PC-3 (cell line): ENCODE results near the gene SMARCA4. TPM values are rescaled to one million over a fixed set of nuclear protein-coding genes. Genes with fewer than 3 reads are reported as not detected.

Source experiments
- ATAC-seq: fragments of 200-7000 bp; cut with Tn5 transposase; 2 replicates; pipeline ENCODE4 v1.9.1; 2020; ENCODE audit warnings: mild to moderate bottlenecking, moderate library complexity
- BruUV-seq: library from RNA; stranded (reverse); fragments of 400-500 nt; replicated peaks from 2 replicates; lab custom pipeline; 2021; lab: Mats Ljungman, UMichigan
- CTCF ChIA-PET: fragments of 300-600 bp; sonication (Branson Sonifier 250); formaldehyde crosslinking; loops from one replicate; lab custom pipeline; 2022; ENCODE audit warnings: antibody characterized with exemption; lab: Charles Lee
- POLR2A ChIA-PET: fragments of 300-600 bp; sonication (Branson Sonifier 250); formaldehyde crosslinking; loops from one replicate; lab custom pipeline; 2022; ENCODE audit warnings: antibody characterized with exemption; ENCODE audit not compliant: unreplicated experiment; lab: Charles Lee
- DNase-seq: peaks from one replicate; pipeline ENCODE4 v3.0.0-alpha.2; 2015
- H2AFZ ChIP-seq: fragments of 300-600 bp; sonication (generic); 2 replicates; pipeline ENCODE4 v1.6.0; 2016; ENCODE audit warnings: antibody characterized with exemption, low read length
- H3F3A ChIP-seq: fragments of 300-600 bp; sonication (generic); one replicate; pipeline ENCODE4 v1.6.0; 2017; ENCODE audit warnings: antibody characterized with exemption, low read length, control low read depth, mild to moderate bottlenecking; ENCODE audit not compliant: unreplicated experiment
- H3K27ac ChIP-seq: fragments of 300-600 bp; sonication (generic); 2 replicates; pipeline ENCODE4 v1.5.1; 2016; ENCODE audit warnings: mild to moderate bottlenecking, low read length
- H3K27me3 ChIP-seq: fragments of 300-600 bp; sonication (generic); 2 replicates; pipeline ENCODE4 v1.6.1; 2016; ENCODE audit warnings: low read length, mixed read lengths
- H3K36me3 ChIP-seq: fragments of 300-600 bp; sonication (generic); 2 replicates; pipeline ENCODE4 v1.6.1; 2016; ENCODE audit warnings: low read depth, mixed run types, low read length, mixed read lengths
- H3K4me1 ChIP-seq: fragments of 300-600 bp; sonication (generic); 2 replicates; pipeline ENCODE4 v1.5.1; 2016; ENCODE audit warnings: low read length; ENCODE audit not compliant: insufficient read depth
- H3K4me2 ChIP-seq: fragments of 300-600 bp; sonication (generic); 2 replicates; pipeline ENCODE4 v1.6.0; 2016; ENCODE audit warnings: low read length
- H3K4me3 ChIP-seq: fragments of 300-600 bp; sonication (generic); 2 replicates; pipeline ENCODE4 v1.5.1; 2016; ENCODE audit warnings: mild to moderate bottlenecking, low read length, mixed read lengths
- H3K79me2 ChIP-seq: fragments of 300-600 bp; sonication (generic); 2 replicates; pipeline ENCODE4 v1.6.1; 2017; ENCODE audit warnings: low read length, mixed read lengths
- H3K9ac ChIP-seq: fragments of 300-600 bp; sonication (generic); 2 replicates; pipeline ENCODE4 v1.6.0; 2016; ENCODE audit warnings: mild to moderate bottlenecking, low read length
- H3K9me2 ChIP-seq: fragments of 300-600 bp; sonication (generic); replicated peaks from 2 replicates; pipeline ENCODE4 v1.6.1; 2016; ENCODE audit warnings: mixed run types, low read length, mixed read lengths
- H3K9me3 ChIP-seq: fragments of 300-600 bp; sonication (generic); 2 replicates; pipeline ENCODE4 v1.6.1; 2016; ENCODE audit warnings: low read length, mixed read lengths
- H4K20me1 ChIP-seq: fragments of 300-600 bp; sonication (generic); 2 replicates; pipeline ENCODE4 v1.6.1; 2016; ENCODE audit warnings: low read length, mixed read lengths
- CTCF ChIP-seq: fragments of 300-600 bp; sonication (generic); conservative IDR thresholded peaks from 2 replicates; pipeline ENCODE4 v1.5.1; 2017; ENCODE audit warnings: antibody characterized with exemption, low read depth, mild to moderate bottlenecking, low read length
- EZH2 ChIP-seq: fragments of 300-600 bp; sonication (generic); IDR thresholded peaks from one replicate; pipeline ENCODE4 v1.6.1; 2017; ENCODE audit warnings: antibody characterized with exemption, mild to moderate bottlenecking, low read length; ENCODE audit not compliant: unreplicated experiment
- EZH2phosphoT487 ChIP-seq: fragments of 300-600 bp; sonication (generic); IDR thresholded peaks from 2 replicates; pipeline ENCODE4 v1.6.1; 2018; ENCODE audit warnings: mild to moderate bottlenecking, antibody characterized with exemption, low read length, borderline replicate concordance
- intact Hi-C: fragments of 100-400 bp; cut with micrococcal nuclease; formaldehyde crosslinking; loops from 2 replicates; pipeline ENCODE4 v1.9.0; 2023
- total RNA-seq: library from RNA; depleted of rRNA; stranded (reverse); fragments of >200 nt; gene quantifications from 2 replicates; pipeline ENCODE4 v1.2.3, GENCODE V29; 2014

The SMARCA4 gene
- total RNA-seq, 1 experiment from 2014 or later = 197 TPM

- Histone ChIP-seq H3K4me2 (no peak overlapping the region), H2AFZ (no peak overlapping the region), H3K4me1 (no peaks in the 10 kb centered on the region), H3K36me3 (peaks cover 68% of the 10 kb centered on the region), H4K20me1 (no peaks in the 10 kb centered on the region), H3K9ac (no peak overlapping the region), H3K79me2 (no peaks in the 10 kb centered on the region), H3K4me3 (no peak overlapping the region), H3K27me3 (no peaks in the 10 kb centered on the region), H3F3A (no peaks in the 10 kb centered on the region), H3K9me3 (no peaks in the 10 kb centered on the region), H3K9me2 (no peaks in the 10 kb centered on the region), H3K27ac (no peak overlapping the region)
- BruUV-seq = no TSS peak
- intact Hi-C loops = no loop called here
- POLR2A ChIA-PET = no interaction called here
- CTCF ChIA-PET = no interaction called here
- DNase-seq = no peak
- no peak for ATAC-seq
- TF ChIP-seq EZH2phosphoT487 = no peak
- no peak for TF ChIP-seq EZH2
- no peak for TF ChIP-seq CTCF
Measured at GRCh38 chr19:11012507-11012906, 51.7 kb downstream of the SMARCA4 start.

GRCh38 chr19:11013771-11014170 is 52.9 kb downstream of the SMARCA4 start:
- no peak overlapping the region for H3K4me3 ChIP-seq
- H3K79me2 ChIP-seq = no peaks in the 10 kb centered on the region
- ChIA-PET CTCF (no interaction called here), POLR2A (no interaction called here)
- no peaks in the 10 kb centered on the region for H3K9me2 ChIP-seq
- no TSS peak for BruUV-seq
- H3K9me3 ChIP-seq = no peaks in the 10 kb centered on the region
- no peak overlapping the region for H2AFZ ChIP-seq
- no peak for DNase-seq
- peak; percentile 33; the same call in 1 of the 2 replicates for ATAC-seq
- no peak overlapping the region for H3K27ac ChIP-seq
- no peaks in the 10 kb centered on the region for H3F3A ChIP-seq
- no peak overlapping the region for H3K4me2 ChIP-seq
- no peaks in the 10 kb centered on the region for H4K20me1 ChIP-seq
- H3K4me1 ChIP-seq = no peaks in the 10 kb centered on the region
- H3K36me3 ChIP-seq = peaks cover 66% of the 10 kb centered on the region
- no peak overlapping the region for H3K9ac ChIP-seq
- TF ChIP-seq CTCF = no peak
- no peak for TF ChIP-seq EZH2
- TF ChIP-seq EZH2phosphoT487 = no peak
- intact Hi-C loops = no loop called here
- no peaks in the 10 kb centered on the region for H3K27me3 ChIP-seq

- no TSS peak for BruUV-seq
- H3K4me1 ChIP-seq = no peaks in the 10 kb centered on the region
- no peaks in the 10 kb centered on the region for H3K79me2 ChIP-seq
- H3K9me3 ChIP-seq = no peaks in the 10 kb centered on the region
- no peak overlapping the region for H3K27ac ChIP-seq
- ATAC-seq (peak; percentile 29; the same call in 1 of the 2 replicates), DNase-seq (no peak)
- no peak overlapping the region for H3K4me3 ChIP-seq
- peaks cover 65% of the 10 kb centered on the region for H3K36me3 ChIP-seq
- no peak overlapping the region for H3K4me2 ChIP-seq
- H3K9me2 ChIP-seq = no peaks in the 10 kb centered on the region
- no peaks in the 10 kb centered on the region for H4K20me1 ChIP-seq
- no peak for TF ChIP-seq EZH2phosphoT487
- TF ChIP-seq CTCF = peak; percentile 16; the same call in 1 of the 2 replicates
- H3K9ac ChIP-seq = no peak overlapping the region
- ChIA-PET CTCF (no interaction called here), POLR2A (no interaction called here)
- intact Hi-C loops = no loop called here
- H3K27me3 ChIP-seq = no peaks in the 10 kb centered on the region
- no peaks in the 10 kb centered on the region for H3F3A ChIP-seq
- no peak overlapping the region for H2AFZ ChIP-seq
Measured at GRCh38 chr19:11014403-11014911, 53.6 kb downstream of the SMARCA4 start.
